Testis (tissue), 3 donors: Measurements from ENCODE around the gene GNAT1. TPM values are rescaled to one million over a fixed set of nuclear protein-coding genes. Genes with fewer than 3 reads are reported as not detected.

Source experiments
- DNase-seq: peaks from one replicate; pipeline ENCODE4 v3.0.0-alpha.2; 2019
- H3K27ac ChIP-seq, 2 donors: fragments of 200-600 bp; sonication (generic); one replicate each; pipeline ENCODE4 v1.5.1; 2019
- H3K27me3 ChIP-seq: fragments of 200-600 bp; sonication (generic); one replicate; pipeline ENCODE4 v1.5.1; 2019
- H3K36me3 ChIP-seq: fragments of 200-600 bp; sonication (generic); one replicate; pipeline ENCODE4 v1.5.1; 2017; ENCODE audit warnings: low read depth; ENCODE audit errors: missing control alignments
- H3K4me1 ChIP-seq: fragments of 200-600 bp; sonication (generic); one replicate; pipeline ENCODE4 v1.5.1; 2019
- H3K4me3 ChIP-seq, 2 donors: fragments of 200-600 bp; sonication (generic); one replicate each; pipeline ENCODE4 v1.5.1; 2017 to 2019
- H3K9me3 ChIP-seq: fragments of 200-600 bp; sonication (generic); one replicate; pipeline ENCODE4 v1.5.1; 2017
- POLR2A ChIP-seq: fragments of 450-650 bp; IDR thresholded peaks from one replicate; pipeline ENCODE4 v1.6.1; 2017; ENCODE audit warnings: antibody characterized with exemption, mild to moderate bottlenecking, moderate library complexity
- WGBS, 2 donors: methylation state at CpG; one replicate each; pipeline ENCODE4 v1.1.5; 2018; 5-methylcytosine and 5-hydroxymethylcytosine counted together
- intact Hi-C: fragments of 100-400 bp; cut with DNase I; formaldehyde crosslinking; loops from one replicate; pipeline ENCODE4 v1.15.1; 2023; ENCODE audit warnings: low total_unique reads
- polyA plus RNA-seq: library from polyadenylated mRNA; stranded (reverse); fragments of 350-450 nt; fragmentation: Illumina TruSeq; extraction: RNeasy Lipid Tissue Mini Kit (QIAGEN cat#74804); gene quantifications from one replicate; pipeline ENCODE4 v1.2.3, GENCODE V29; 2014; ENCODE audit warnings: low read depth, low replicate concordance; ENCODE audit not compliant: insufficient read depth
- total RNA-seq, 2 donors: library from RNA; depleted of rRNA; stranded (reverse); fragments of >200 nt; gene quantifications; one replicate each; pipeline ENCODE4 v1.2.3, GENCODE V29; 2016
- TF ChIP-seq, protein P1 (sequence below), 3 experiments: fragments of 450-650 bp in 2 of 3; fragments of 200-600 bp in 1 of 3; sonication (generic) in 1 of 3; IDR thresholded peaks; one replicate each; pipeline ENCODE4 v1.5.1; 2016 to 2019; ENCODE audit warnings: antibody characterized with exemption in 3 of 3, mild to moderate bottlenecking in 2 of 3, moderate library complexity in 1 of 3

Gene GNAT1
- total and polyA plus RNA-seq, 3 donors from 2014 or later: 0.93 to 2.3 (median 1.2) TPM

DNA sequence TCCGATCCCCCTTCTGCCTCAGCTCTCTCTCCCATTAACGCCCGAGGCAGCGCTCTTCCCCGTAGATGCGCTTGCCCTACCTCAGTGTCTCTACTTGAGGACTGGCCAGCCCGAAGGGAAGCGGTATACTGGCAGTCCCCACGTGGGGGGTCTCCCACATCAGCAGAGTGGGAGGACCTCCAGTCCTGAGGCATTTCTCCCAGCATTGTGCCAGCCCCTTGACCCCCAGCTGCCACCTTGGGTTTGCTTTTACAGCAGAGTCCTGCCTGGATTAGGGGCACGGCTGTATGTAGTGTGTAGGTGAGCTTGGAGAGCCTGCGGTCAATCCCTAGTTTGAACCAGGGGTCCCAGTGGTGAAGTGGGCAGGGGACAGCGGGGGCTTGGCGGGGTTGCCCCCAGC, 35.5 kb upstream of the GNAT1 start:
- intact Hi-C loops: no loop called here
- no peak for DNase-seq
- TF ChIP-seq POLR2A: no peak
- TF ChIP-seq, protein P1, sequence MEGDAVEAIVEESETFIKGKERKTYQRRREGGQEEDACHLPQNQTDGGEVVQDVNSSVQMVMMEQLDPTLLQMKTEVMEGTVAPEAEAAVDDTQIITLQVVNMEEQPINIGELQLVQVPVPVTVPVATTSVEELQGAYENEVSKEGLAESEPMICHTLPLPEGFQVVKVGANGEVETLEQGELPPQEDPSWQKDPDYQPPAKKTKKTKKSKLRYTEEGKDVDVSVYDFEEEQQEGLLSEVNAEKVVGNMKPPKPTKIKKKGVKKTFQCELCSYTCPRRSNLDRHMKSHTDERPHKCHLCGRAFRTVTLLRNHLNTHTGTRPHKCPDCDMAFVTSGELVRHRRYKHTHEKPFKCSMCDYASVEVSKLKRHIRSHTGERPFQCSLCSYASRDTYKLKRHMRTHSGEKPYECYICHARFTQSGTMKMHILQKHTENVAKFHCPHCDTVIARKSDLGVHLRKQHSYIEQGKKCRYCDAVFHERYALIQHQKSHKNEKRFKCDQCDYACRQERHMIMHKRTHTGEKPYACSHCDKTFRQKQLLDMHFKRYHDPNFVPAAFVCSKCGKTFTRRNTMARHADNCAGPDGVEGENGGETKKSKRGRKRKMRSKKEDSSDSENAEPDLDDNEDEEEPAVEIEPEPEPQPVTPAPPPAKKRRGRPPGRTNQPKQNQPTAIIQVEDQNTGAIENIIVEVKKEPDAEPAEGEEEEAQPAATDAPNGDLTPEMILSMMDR (IDR thresholded peaks at IDR 0.05): no peak
- Histone ChIP-seq H3K27me3 (no peaks in the 10 kb centered on the region), H3K9me3 (no peaks in the 10 kb centered on the region), H3K36me3 (no peaks in the 10 kb centered on the region), H3K27ac (no peak overlapping the region), H3K4me1 (peaks cover 24% of the 10 kb centered on the region), H3K4me3 (peak overlapping the region in 1 of 2 donors; percentile 34)
- 39 to 44% methylated on average over 13 of the region's 13 CpGs for WGBS, 2 donors

DNA sequence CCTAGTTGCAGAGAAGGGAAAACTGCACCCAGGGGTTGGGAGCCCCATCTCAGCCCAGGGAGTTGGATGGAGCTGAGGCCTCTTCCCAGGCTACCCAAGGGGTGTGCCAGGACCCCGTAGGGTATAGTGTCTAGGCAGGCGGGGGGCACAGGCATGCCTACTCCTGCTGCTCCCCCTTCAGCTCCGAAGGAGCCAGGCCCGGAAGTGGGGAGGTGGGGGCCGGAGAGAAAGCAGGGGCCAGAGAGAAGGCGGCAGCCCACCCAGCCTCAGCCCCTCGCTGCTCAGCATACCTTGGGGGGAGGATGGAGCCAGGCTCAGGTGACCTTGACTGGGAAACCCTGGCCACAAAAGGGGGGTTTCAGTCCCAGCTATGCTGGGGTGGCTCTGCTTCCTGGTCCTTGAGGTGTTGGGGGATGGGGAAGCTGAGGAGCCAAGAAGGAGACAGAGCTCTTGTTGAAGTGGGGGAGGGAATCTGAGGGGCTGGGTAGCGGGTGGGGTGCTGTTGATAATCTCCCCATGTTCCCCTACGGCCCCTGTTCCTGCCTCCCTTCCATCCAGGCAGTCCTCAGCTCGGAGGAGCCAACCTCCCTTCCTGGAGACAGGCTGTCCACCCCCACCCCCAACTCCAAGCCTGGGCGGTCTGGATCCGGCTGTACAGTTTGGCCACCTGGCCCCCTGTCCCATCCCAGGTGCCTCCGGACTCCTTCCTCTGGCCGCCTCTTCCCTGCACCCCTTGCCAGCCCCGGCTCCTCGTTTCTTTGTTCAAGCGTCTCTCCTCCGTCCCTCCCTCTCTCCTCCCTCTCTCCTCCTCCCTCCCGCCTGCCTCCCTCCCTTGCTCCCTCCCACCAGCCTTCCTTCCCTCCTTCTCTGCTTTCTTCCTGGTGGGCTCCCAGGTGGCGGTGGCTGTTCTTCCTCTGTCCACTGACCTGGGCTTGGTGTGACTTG, 34.6 kb upstream of the GNAT1 start:
- H3K36me3 ChIP-seq: no peaks in the 10 kb centered on the region
- no peaks in the 10 kb centered on the region for H3K9me3 ChIP-seq
- H3K27ac ChIP-seq: no peak overlapping the region
- peaks cover 30% of the 10 kb centered on the region for H3K4me1 ChIP-seq
- no peak overlapping the region for H3K4me3 ChIP-seq
- TF ChIP-seq POLR2A: no peak
- TF ChIP-seq, protein P1 (IDR thresholded peaks at IDR 0.05): no peak
- 39 to 45% methylated on average over 15 to 20 of the region's 20 CpGs for WGBS, 2 donors
- no peaks in the 10 kb centered on the region for H3K27me3 ChIP-seq
- no peak for DNase-seq
- intact Hi-C loops: no loop called here

GRCh38 chr3:50157827-50158529, 33.4 kb upstream of the GNAT1 start:
- no peak for DNase-seq
- Histone ChIP-seq H3K36me3 (no peaks in the 10 kb centered on the region), H3K9me3 (no peaks in the 10 kb centered on the region), H3K4me3 (no peak overlapping the region), H3K27ac (no peak overlapping the region), H3K27me3 (no peaks in the 10 kb centered on the region), H3K4me1 (peaks cover 30% of the 10 kb centered on the region)
- 66 to 76% methylated on average over 10 to 12 of the region's 12 CpGs for WGBS, 2 donors
- TF ChIP-seq, protein P1 (IDR thresholded peaks at IDR 0.05): no peak
- TF ChIP-seq POLR2A: no peak
- intact Hi-C loops: no loop called here

- TF ChIP-seq, protein P1 (IDR thresholded peaks at IDR 0.05): no peak
- no peak for TF ChIP-seq POLR2A
- intact Hi-C loops: no loop called here
- WGBS, 2 donors: 86 to 95% methylated on average over 7 to 10 of the region's 10 CpGs
- Histone ChIP-seq H3K27me3 (no peaks in the 10 kb centered on the region), H3K36me3 (no peaks in the 10 kb centered on the region), H3K4me1 (peaks cover 30% of the 10 kb centered on the region), H3K9me3 (no peaks in the 10 kb centered on the region), H3K27ac (no peak overlapping the region), H3K4me3 (no peak overlapping the region)
- DNase-seq: no peak
Observed at GRCh38 chr3:50158530-50159146, 32.8 kb upstream of the GNAT1 start.
